Ishikawa (cell line): ENCODE measurements around the gene ATP5MC2.

ENCODE experiments used
- CEBPB ChIP-seq: IDR thresholded peaks from 2 replicates; pipeline ENCODE4 v1.6.1; 2012
- CREB1 ChIP-seq: IDR thresholded peaks from 2 replicates; pipeline ENCODE4 v1.6.1; 2012; ENCODE audit warnings: low read depth
- EGR1 ChIP-seq: IDR thresholded peaks from 2 replicates; pipeline ENCODE4 v1.6.1; 2012
- EP300 ChIP-seq: IDR thresholded peaks from 2 replicates; pipeline ENCODE4 v1.6.1; 2012; ENCODE audit warnings: borderline replicate concordance
- FOXM1 ChIP-seq: IDR thresholded peaks from 2 replicates; pipeline ENCODE4 v1.6.1; 2012; ENCODE audit warnings: low read depth, borderline replicate concordance
- MAX ChIP-seq: IDR thresholded peaks from 2 replicates; pipeline ENCODE4 v1.6.1; 2012
- NFIC ChIP-seq: IDR thresholded peaks from 2 replicates; pipeline ENCODE4 v1.6.1; 2012
- REST ChIP-seq: IDR thresholded peaks from 2 replicates; pipeline ENCODE4 v1.6.1; 2012; ENCODE audit warnings: low read depth, mild to moderate bottlenecking
- TAF1 ChIP-seq: IDR thresholded peaks from 2 replicates; pipeline ENCODE4 v1.6.1; 2012; ENCODE audit warnings: low read depth, mild to moderate bottlenecking
- TCF12 ChIP-seq: IDR thresholded peaks from 2 replicates; pipeline ENCODE4 v1.6.1; 2012; ENCODE audit warnings: low read depth
- USF1 ChIP-seq: IDR thresholded peaks from 2 replicates; pipeline ENCODE4 v1.6.1; 2012
- YY1 ChIP-seq: IDR thresholded peaks from 2 replicates; pipeline ENCODE4 v1.6.1; 2012; ENCODE audit warnings: low read depth

GRCh38 chr12:53659011-53659551 lies 16.8 kb downstream of the ATP5MC2 start:
- peak; percentile 54; the same call in 1 of the 2 replicates for TF ChIP-seq NFIC
- no peak for TF ChIP-seq EGR1
- TF ChIP-seq CREB1, result no peak
- TF ChIP-seq TCF12, result no peak
- no peak for TF ChIP-seq EP300
- no peak for TF ChIP-seq MAX
- no peak for TF ChIP-seq REST
- TF ChIP-seq TAF1, result no peak
- TF ChIP-seq CEBPB, result 0 out of 2 replicates have a peak, but pooled peaks have one; percentile 5
- TF ChIP-seq YY1, result no peak
- no peak for TF ChIP-seq USF1
- no peak for TF ChIP-seq FOXM1
